GM21447 (cell line): Measurements from ENCODE around the gene PSMD5.

Source experiments
- ATAC-seq: cut with Tn5 transposase; IDR thresholded peaks from one replicate; pipeline ENCODE4 v1.9.1; 2021; ENCODE audit not compliant: unreplicated experiment

The PSMD5 gene

GRCh38 chr9:120842685-120843485 is at the start of gene PSMD5:
Gene PSMD5, minus strand, starts transcription at chr9:120842922. Its CDS starts 13 bp downstream, at chr9:120842909.
- ATAC-seq = peak; percentile 99

- ATAC-seq = peak; percentile 30
These were observed 49.4 kb upstream of the PSMD5 start for GRCh38 chr9:120891884-120892747.

DNA sequence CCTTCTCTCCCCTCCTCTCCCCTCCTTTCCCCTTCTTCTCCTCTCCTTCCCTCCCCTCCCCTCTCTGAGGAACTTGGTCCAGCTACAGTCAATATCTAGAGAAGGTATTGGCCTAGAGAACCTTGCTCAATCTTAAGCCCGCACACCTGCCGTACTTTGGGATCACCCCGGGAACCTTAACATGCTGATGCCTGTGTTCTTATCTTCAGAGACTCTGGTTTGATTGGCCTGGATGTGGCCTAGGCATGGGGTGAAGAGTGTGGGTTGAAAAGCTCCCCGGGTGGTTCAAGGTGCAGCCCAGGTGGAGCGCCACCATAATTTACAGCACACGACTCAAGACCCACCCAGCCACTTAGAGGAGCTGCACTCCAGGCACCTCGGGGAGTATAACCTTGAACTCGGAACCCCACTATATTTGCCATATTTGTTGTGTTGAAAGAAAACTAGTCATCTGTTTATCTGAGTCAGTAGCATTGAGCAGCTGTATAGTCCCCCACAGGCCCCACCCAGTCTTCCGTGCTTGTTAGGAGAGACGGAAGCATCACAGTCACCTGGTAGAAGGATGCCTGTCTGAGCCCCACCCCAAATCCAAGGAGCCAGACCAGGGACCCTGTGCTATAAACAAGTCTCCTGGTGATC is 48.6 kb upstream of the PSMD5 start:
- ATAC-seq = no peak

- ATAC-seq = no peak
These were observed 47.9 kb upstream of the PSMD5 start for GRCh38 chr9:120890320-120891244.

DNA sequence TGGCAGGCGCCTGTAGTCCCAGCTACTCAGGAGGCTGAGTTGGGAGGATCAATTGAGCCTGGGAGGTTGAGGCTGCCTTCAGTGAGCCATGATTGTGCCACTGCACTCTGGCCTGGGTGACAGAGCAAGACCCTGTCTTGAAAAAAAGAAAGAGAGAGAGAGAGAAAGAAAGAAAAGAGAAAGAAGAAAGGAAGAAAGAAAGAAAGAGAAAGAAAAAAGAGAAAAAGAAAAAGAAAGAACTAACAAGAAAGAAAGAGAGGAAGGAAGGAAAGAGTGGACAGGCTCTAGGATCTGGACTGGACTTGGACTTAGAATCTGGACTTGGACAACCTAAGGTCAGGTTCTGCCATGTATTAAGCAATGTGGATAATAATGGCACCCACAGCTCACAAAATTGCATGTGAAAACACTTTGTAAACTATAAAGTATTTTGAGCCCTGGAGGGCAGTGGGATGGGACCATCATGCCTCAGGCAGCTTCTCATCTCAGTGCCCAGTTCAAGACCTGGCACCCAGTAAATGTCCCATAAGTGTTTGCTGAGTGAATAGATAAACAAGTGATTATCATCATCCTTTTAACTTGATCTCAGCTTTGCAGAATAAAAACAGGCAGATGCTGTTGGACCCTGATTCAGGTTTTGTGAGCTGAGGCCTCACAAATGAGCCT is 47.0 kb upstream of the PSMD5 start:
- ATAC-seq = no peak

- ATAC-seq = no peak
These were observed 45.9 kb upstream of the PSMD5 start for GRCh38 chr9:120888626-120889025.

DNA sequence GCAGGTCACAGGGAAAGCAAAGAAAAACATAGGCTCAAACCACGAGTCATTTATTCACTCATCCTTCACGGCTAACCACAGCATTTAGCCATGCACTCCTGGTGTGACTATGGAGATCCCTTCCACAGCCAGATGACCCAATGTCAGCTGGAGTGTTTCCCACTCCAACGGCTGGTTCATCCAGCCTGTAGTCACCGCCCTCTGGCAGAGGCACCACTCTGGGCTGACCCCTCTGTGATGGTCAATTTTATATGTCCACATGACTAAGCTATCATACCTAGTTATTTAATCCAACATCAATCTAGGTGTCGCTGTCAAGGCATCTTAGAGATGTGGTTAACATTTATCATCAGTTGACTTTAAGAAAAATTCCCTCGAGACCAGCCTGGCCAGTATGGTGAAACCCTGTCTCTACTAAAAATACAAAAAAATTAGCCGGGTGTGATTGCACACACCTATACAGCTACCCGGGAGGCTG is 43.8 kb upstream of the PSMD5 start:
- no peak for ATAC-seq

DNA sequence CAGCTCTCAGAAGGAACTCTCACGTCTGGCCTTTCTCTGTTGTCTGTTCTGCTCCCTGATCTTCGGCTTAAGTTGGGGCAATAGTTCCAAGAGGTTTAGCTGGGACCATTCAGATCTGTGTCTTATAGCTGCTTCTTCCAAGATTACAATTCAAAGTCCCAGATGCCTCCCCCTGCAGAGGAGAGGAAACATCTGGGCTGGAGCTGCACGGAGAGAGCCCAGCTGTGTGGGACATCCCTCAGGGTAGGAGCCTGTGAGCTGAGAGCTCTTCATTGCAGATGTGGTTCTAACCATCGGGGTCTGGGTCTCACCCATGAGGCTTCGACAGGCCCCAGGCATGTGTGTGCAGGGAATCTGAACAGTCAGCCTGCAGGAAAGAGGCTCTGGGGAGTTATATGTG is 43.2 kb upstream of the PSMD5 start:
- ATAC-seq = no peak

DNA sequence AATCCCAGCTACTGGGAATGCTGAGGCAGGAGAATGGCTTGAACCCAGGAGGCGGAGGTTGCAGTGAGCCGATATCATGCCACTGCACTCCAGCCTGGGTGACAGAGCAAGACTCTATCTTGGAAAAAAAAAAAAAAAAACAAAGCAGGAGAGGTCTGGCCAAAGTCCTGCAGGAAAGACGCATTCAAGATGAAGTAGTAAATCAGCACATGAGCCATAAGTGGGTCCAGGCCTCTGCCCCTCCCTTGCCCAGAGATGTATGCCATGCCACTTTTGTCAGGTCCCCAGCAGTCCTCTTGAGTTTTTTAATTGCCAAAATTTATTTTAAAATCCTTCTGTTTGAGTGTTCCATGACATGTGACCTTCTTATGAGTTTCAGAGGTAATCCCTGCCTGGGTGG is 42.7 kb upstream of the PSMD5 start:
- ATAC-seq = no peak

- ATAC-seq = no peak
These were observed 40.9 kb upstream of the PSMD5 start for GRCh38 chr9:120883608-120883996.

GRCh38 chr9:120882935-120883607 is 40.3 kb upstream of the PSMD5 start:
- ATAC-seq = no peak

DNA sequence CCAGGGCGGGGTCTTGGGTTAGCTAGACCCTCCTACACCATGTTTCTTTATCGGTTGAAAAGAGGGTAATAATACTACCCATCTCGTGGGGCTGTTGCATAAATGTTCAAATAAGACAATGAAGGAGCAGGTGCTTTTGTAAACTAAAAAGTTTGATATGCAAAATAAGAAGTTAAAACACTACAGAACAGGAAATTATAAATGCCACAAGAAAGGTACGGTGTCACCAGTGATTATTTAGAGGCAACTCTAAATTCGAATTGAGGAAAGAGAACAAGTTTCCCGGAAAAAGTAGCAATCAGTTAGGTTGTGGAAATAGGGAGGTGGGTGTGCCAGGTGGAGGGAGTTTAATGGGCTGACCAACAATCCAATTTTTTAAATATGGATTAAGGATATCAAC is 36.7 kb upstream of the PSMD5 start:
- ATAC-seq = no peak

DNA sequence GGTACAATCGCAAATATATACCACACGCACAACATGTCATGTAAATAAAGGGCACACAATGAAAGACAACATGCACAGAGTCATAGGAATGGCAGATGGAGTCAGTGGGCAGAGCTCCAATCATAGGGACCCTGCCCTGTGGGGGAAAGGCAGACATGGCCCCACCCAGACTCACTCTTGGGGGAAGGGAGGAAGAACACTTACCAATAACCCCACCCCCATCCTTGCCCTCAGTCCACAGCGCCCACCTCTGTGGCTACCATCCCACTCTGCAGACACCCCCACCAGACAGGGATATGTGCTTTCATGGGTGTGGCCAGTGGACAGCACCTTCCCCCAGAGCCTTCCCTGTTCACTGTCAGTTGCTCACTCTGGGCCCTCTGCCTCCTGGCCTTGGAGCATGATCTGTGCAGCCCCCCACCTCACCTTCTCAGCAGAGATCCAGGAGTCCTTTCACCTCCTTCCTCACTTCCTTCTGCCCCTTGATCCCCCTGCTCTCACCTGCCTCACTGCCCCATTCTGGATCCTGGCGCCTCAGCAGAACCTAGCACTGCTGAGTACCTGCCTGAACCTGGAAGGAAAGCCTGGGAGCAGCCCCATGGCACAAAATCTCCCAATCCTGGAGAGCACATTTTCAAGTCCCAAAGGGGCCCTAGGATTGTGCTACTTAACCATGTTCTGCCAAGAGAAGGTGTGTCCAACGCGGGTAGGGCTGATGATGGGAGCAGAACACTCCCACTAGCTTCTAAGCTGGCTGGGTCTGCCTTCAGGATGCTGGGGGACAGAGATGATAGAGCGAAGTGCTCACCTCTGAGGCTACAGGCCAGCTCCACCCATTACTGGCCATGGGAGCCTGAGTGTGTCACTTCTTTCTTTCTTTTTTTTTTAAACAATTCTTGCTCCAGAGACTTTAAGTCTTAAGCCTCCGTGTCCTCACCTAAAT is 35.7 kb upstream of the PSMD5 start:
- ATAC-seq = no peak

GRCh38 chr9:120877276-120878034 is 34.7 kb upstream of the PSMD5 start:
- ATAC-seq = peak; percentile 26

- ATAC-seq = peak; percentile 8
These were observed 34.1 kb upstream of the PSMD5 start, which contains the start of gene PHF19 for GRCh38 chr9:120876842-120877240. Gene PHF19, minus strand, starts transcription at chr9:120877188. Its CDS starts 2,447 bp downstream, at chr9:120874741.

GRCh38 chr9:120875954-120876841 is 33.5 kb upstream of the PSMD5 start:
- ATAC-seq = peak; percentile 59

DNA sequence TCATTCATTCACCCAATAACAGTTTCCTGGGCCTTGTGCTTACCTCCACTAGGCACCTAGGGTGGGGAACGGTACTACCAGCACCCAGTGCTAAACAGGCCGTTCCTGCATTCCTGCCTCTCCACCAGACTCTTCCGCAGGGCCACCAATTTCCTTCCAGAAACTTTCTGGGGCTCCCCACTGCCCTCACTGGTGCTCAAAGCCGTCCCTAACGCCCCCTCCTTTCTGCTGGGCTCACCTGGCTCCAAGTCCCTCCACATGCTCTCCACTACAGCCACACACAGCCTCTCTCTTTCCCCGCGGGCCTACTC is 32.9 kb upstream of the PSMD5 start:
- ATAC-seq = no peak
